CD4-positive, CD25-positive, alpha-beta regulatory T cell (primary cell): Measurements from ENCODE around the gene RAB1B. TPM values are rescaled to one million over a fixed set of nuclear protein-coding genes. Genes with fewer than 3 reads are reported as not detected.

ENCODE experiments used
- ATAC-seq, 2 donors: fragments of 150-1000 bp; cut with Tn5 transposase; one replicate each; pipeline ENCODE4 v1.10.0; 2021; ENCODE audit warnings: low read depth in 2 of 2, moderate number of reproducible peaks in 2 of 2, moderate library complexity in 1 of 2
- DNase-seq, 3 donors: peaks; one replicate each; pipeline versions ENCODE4 v3.0.0 to v3.0.0-alpha.2; 2012 to 2022; ENCODE audit warnings: mixed read lengths in 1 of 3
- H3K27ac ChIP-seq: one replicate; pipeline ENCODE4 v1.7.0; 2013; ENCODE audit warnings: mild to moderate bottlenecking, low read length; ENCODE audit not compliant: insufficient read depth, poor library complexity, severe bottlenecking
- H3K27me3 ChIP-seq: one replicate; pipeline ENCODE4 v1.7.0; 2013; ENCODE audit warnings: low read length; ENCODE audit not compliant: control insufficient read depth, insufficient read depth
- H3K36me3 ChIP-seq: one replicate; pipeline ENCODE4 v1.7.0; 2013; ENCODE audit warnings: mild to moderate bottlenecking, low read length, moderate library complexity; ENCODE audit not compliant: control insufficient read depth, insufficient read depth
- H3K4me1 ChIP-seq: 2 replicates; pipeline ENCODE4 v1.7.0; 2013; ENCODE audit warnings: mild to moderate bottlenecking, low read length; ENCODE audit not compliant: insufficient read depth, control insufficient read depth, poor library complexity, severe bottlenecking
- H3K4me3 ChIP-seq: one replicate; pipeline ENCODE4 v1.7.0; 2013; ENCODE audit warnings: low read depth, mild to moderate bottlenecking, low read length, moderate library complexity
- H3K9me3 ChIP-seq, 2 experiments: 1 replicate in 1 of 2; 2 replicates in 1 of 2; pipeline ENCODE4 v1.7.0; 2013; ENCODE audit warnings: low read length in 2 of 2, mild to moderate bottlenecking in 1 of 2, moderate library complexity in 1 of 2; ENCODE audit not compliant: control insufficient read depth in 2 of 2
- H3K27ac Mint-ChIP-seq, 3 donors: one replicate each; pipeline ENCODE4 v1.8.0; 2020 to 2022; ENCODE audit warnings: mild to moderate bottlenecking in 3 of 3, mixed read lengths in 3 of 3, moderate library complexity in 2 of 3
- H3K27me3 Mint-ChIP-seq: one replicate; pipeline ENCODE4 v1.8.0; 2022; ENCODE audit warnings: mild to moderate bottlenecking, mixed read lengths
- H3K36me3 Mint-ChIP-seq: one replicate; pipeline ENCODE4 v1.8.0; 2020; ENCODE audit warnings: mixed read lengths
- H3K4me1 Mint-ChIP-seq, 4 donors: one replicate each; pipeline ENCODE4 v1.8.0; 2020 to 2022; ENCODE audit warnings: mixed read lengths in 4 of 4, mild to moderate bottlenecking in 1 of 4
- H3K4me3 Mint-ChIP-seq, 4 donors: one replicate each; pipeline ENCODE4 v1.8.0; 2020 to 2022; ENCODE audit warnings: mild to moderate bottlenecking in 4 of 4, mixed read lengths in 4 of 4, moderate library complexity in 3 of 4
- H3K9me3 Mint-ChIP-seq, 7 donors: one replicate each; pipeline ENCODE4 v1.8.0; 2020 to 2022; ENCODE audit warnings: mixed read lengths in 7 of 7, mild to moderate bottlenecking in 3 of 7, moderate library complexity in 2 of 7
- polyA plus RNA-seq, 4 donors: library from polyadenylated mRNA; unstranded; fragments of 300-500 nt; fragmentation: Illumina TruSeq; gene quantifications; one replicate each; pipeline ENCODE4 v1.2.3, GENCODE V29; 2021
- total RNA-seq: library from RNA; stranded (reverse); gene quantifications from one replicate; pipeline ENCODE4 v1.2.3, GENCODE V29; 2022

RAB1B gene
- total and polyA plus RNA-seq, 5 donors from 2014 or later = 13.1 to 79.6 (median 17.0) TPM

GRCh38 chr11:66287889-66288670 is 19.6 kb downstream of the RAB1B start:
- H3K9me3 ChIP-seq = no peaks in the 10 kb centered on the region
- H3K27me3 ChIP-seq = peaks cover 11% of the 10 kb centered on the region
- Mint-ChIP-seq H3K36me3 (no peaks in the 10 kb centered on the region), H3K4me3 (peak overlapping the region; percentile 88 to 92 (median 90)), H3K9me3 (peaks cover 0 to 1% (median 0%) of the 10 kb centered on the region in 7 donors), H3K27ac (peak overlapping the region in 2 of 3 donors; percentile 20 to 91), H3K4me1 (peaks cover 11 to 48% (median 20%) of the 10 kb centered on the region in 4 donors), H3K27me3 (peaks cover 30% of the 10 kb centered on the region)
- DNase-seq = no peak
- H3K27ac ChIP-seq = peak overlapping the region; percentile 80
- H3K36me3 ChIP-seq = no peaks in the 10 kb centered on the region
- H3K4me1 ChIP-seq = peaks cover 41% of the 10 kb centered on the region
- H3K4me3 ChIP-seq = peak overlapping the region; percentile 88
- no peak for ATAC-seq

GRCh38 chr11:66288671-66289547 is 20.5 kb downstream of the RAB1B start, which contains the start of gene YIF1A:
Gene YIF1A, minus strand, starts transcription at chr11:66289143. Its CDS starts 158 bp downstream, at chr11:66288985.
- peak within 1 kb of the TSS; percentile 88 to 92 (median 90) for H3K4me3 Mint-ChIP-seq
- H3K4me1 Mint-ChIP-seq = peaks cover 11 to 48% (median 19%) of the 10 kb centered on the region in 4 donors
- Histone ChIP-seq H3K4me3 (peak within 1 kb of the TSS; percentile 88), H3K36me3 (no peaks in the 10 kb centered on the region), H3K27ac (peak within 1 kb of the TSS; percentile 80), H3K27me3 (peaks cover 12% of the 10 kb centered on the region), H3K9me3 (no peaks in the 10 kb centered on the region), H3K4me1 (peaks cover 37% of the 10 kb centered on the region)
- peak; percentile 95 for ATAC-seq
- H3K9me3 Mint-ChIP-seq = peaks cover 0 to 1% (median 0%) of the 10 kb centered on the region in 7 donors
- peaks cover 30% of the 10 kb centered on the region for H3K27me3 Mint-ChIP-seq
- no peaks in the 10 kb centered on the region for H3K36me3 Mint-ChIP-seq
- DNase-seq = peak; percentile 99
- peak within 1 kb of the TSS; percentile 91 to 97 (median 94) for H3K27ac Mint-ChIP-seq

GRCh38 chr11:66289548-66290329 is 21.3 kb downstream of the RAB1B start:
- Mint-ChIP-seq H3K4me1 (peaks cover 11 to 48% (median 19%) of the 10 kb centered on the region in 4 donors), H3K9me3 (peaks cover 0 to 1% (median 0%) of the 10 kb centered on the region in 7 donors), H3K4me3 (peak overlapping the region; percentile 88 to 92 (median 90)), H3K27me3 (peaks cover 30% of the 10 kb centered on the region), H3K36me3 (no peaks in the 10 kb centered on the region), H3K27ac (peak overlapping the region; percentile 91 to 97 (median 94))
- H3K27ac ChIP-seq = peak overlapping the region; percentile 80
- H3K4me1 ChIP-seq = peaks cover 37% of the 10 kb centered on the region
- H3K9me3 ChIP-seq = no peaks in the 10 kb centered on the region
- DNase-seq (peak in 1 of 3 donors; percentile 86), ATAC-seq (peak; percentile 42 to 46)
- H3K36me3 ChIP-seq = no peaks in the 10 kb centered on the region
- peaks cover 12% of the 10 kb centered on the region for H3K27me3 ChIP-seq
- peak overlapping the region; percentile 69 for H3K4me3 ChIP-seq

- peaks cover 11 to 48% (median 19%) of the 10 kb centered on the region in 4 donors for H3K4me1 Mint-ChIP-seq
- Histone ChIP-seq H3K27me3 (peaks cover 12% of the 10 kb centered on the region), H3K36me3 (no peaks in the 10 kb centered on the region), H3K4me1 (peaks cover 37% of the 10 kb centered on the region), H3K9me3 (no peaks in the 10 kb centered on the region), H3K4me3 (no peak overlapping the region), H3K27ac (no peak overlapping the region)
- peaks cover 0 to 1% (median 0%) of the 10 kb centered on the region in 7 donors for H3K9me3 Mint-ChIP-seq
- DNase-seq = no peak
- peaks cover 30% of the 10 kb centered on the region for H3K27me3 Mint-ChIP-seq
- peak overlapping the region; percentile 78 to 92 (median 89) for H3K4me3 Mint-ChIP-seq
- ATAC-seq = no peak
- no peaks in the 10 kb centered on the region for H3K36me3 Mint-ChIP-seq
- H3K27ac Mint-ChIP-seq = no peak overlapping the region
Observed at GRCh38 chr11:66290330-66290621, 21.8 kb downstream of the RAB1B start.

- Mint-ChIP-seq H3K4me3 (peak overlapping the region in 3 of 4 donors; percentile 63 to 92 (median 88)), H3K27ac (no peak overlapping the region), H3K9me3 (peaks cover 0 to 1% (median 0%) of the 10 kb centered on the region in 7 donors), H3K27me3 (peaks cover 30% of the 10 kb centered on the region), H3K36me3 (no peaks in the 10 kb centered on the region), H3K4me1 (peaks cover 11 to 48% (median 19%) of the 10 kb centered on the region in 4 donors)
- Histone ChIP-seq H3K9me3 (no peaks in the 10 kb centered on the region), H3K4me3 (no peak overlapping the region), H3K27me3 (peaks cover 12% of the 10 kb centered on the region), H3K36me3 (no peaks in the 10 kb centered on the region), H3K4me1 (peaks cover 37% of the 10 kb centered on the region), H3K27ac (no peak overlapping the region)
- no peak for DNase-seq
- ATAC-seq = no peak
Observed at GRCh38 chr11:66291303-66291705, 22.9 kb downstream of the RAB1B start.

GRCh38 chr11:66291706-66292542 is 23.5 kb downstream of the RAB1B start, which contains the start of gene TMEM151A:
Gene TMEM151A, plus strand, starts transcription at chr11:66291894. Its CDS starts 120 bp downstream, at chr11:66292014.
- Histone ChIP-seq H3K27me3 (peaks cover 12% of the 10 kb centered on the region), H3K36me3 (no peaks in the 10 kb centered on the region), H3K9me3 (no peaks in the 10 kb centered on the region), H3K4me3 (no peak within 1 kb of the TSS), H3K4me1 (peaks cover 37% of the 10 kb centered on the region), H3K27ac (no peak within 1 kb of the TSS)
- peak within 1 kb of the TSS in 2 of 3 donors; percentile 42 to 90 for H3K27ac Mint-ChIP-seq
- peak within 1 kb of the TSS; percentile 78 to 92 (median 89) for H3K4me3 Mint-ChIP-seq
- H3K4me1 Mint-ChIP-seq = peaks cover 11 to 44% (median 19%) of the 10 kb centered on the region in 4 donors
- no peak for DNase-seq
- no peaks in the 10 kb centered on the region for H3K36me3 Mint-ChIP-seq
- peaks cover 0 to 1% (median 0%) of the 10 kb centered on the region in 7 donors for H3K9me3 Mint-ChIP-seq
- ATAC-seq = no peak
- H3K27me3 Mint-ChIP-seq = peaks cover 30% of the 10 kb centered on the region
